ENCODE data around the gene CASK.
"Not testable (repeated sequence)": the region's sequence is repeated elsewhere in the genome, so short reads cannot be mapped to it uniquely, and the experiment has no call there.

CASK gene

DNA sequence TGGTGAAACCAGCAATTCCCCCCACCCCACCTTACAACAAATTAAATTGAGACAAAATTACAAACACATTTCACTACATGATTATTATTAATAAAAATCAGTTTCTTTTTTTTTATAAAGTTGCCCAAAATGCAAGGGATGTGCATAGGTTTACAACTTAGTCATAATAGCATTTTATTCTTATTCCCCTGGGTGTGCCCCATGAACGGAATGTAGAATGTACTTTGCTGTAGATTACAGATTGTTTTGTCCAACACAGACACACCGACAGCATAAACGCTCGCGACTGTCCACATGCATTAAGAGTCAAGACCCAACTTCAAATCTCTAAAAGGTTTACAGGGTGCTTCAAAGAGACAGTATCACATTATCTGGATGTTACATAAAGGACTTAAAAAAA lies 403.9 kb downstream of the CASK start:
- no peak for DNase-seq (ENCODE audit: low read depth)
- TF ChIP-seq CTCF (conservative IDR thresholded peaks at IDR 0.05; ENCODE audit: low read length) = no peak
- H3K4me3 ChIP-seq (ENCODE audit: low read length) = no peak overlapping the region

- no peak overlapping the region for H3K4me3 ChIP-seq (ENCODE audit: low read length)
- DNase-seq (ENCODE audit: low read depth) = no peak
- no peak for TF ChIP-seq CTCF (conservative IDR thresholded peaks at IDR 0.05; ENCODE audit: low read length)
Observed at GRCh38 chrX:41518841-41519220, 404.5 kb downstream of the CASK start.

DNA sequence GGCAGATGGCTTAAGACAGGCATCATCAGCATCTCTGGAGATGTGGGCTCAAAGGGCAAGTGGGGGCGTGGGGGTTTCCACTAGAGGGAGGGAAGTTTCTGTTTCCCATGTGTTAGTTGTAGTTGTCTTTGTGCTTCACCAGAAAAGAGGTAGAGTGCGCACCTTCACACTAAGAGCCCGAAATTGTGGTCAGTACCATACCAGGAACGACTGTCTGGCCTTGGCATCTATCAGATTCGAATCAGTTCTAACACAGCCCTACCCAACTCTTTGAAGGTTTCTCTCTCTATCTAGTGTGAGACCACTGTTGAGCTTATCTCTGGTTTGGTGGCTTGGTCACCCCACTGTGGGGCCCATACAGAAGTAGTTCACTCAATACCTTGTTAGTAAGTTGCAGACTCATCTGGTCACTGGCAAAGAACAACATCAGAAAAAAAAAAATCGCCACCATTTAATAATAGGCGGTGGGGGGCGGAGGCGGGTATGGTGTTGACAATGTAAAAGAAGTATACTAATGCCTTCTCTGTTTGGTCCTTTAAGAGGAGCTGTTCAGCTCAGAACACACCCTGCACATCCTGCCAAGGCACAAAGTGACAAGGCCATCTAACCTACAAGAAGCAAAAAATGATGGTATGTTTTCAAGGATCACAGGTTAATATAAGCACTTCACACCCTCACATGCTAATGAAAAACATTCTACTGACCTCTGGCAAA lies 405.1 kb downstream of the CASK start:
- TF ChIP-seq CTCF (conservative IDR thresholded peaks at IDR 0.05; ENCODE audit: low read length) = no peak
- H3K4me3 ChIP-seq (ENCODE audit: low read length) = no peak overlapping the region
- no peak for DNase-seq (ENCODE audit: low read depth)

GRCh38 chrX:41516999-41517765 lies 406.2 kb downstream of the CASK start:
- no peak for TF ChIP-seq CTCF (conservative IDR thresholded peaks at IDR 0.05; ENCODE audit: low read length)
- DNase-seq (ENCODE audit: low read depth) = no peak
- no peak overlapping the region for H3K4me3 ChIP-seq (ENCODE audit: low read length)

DNA sequence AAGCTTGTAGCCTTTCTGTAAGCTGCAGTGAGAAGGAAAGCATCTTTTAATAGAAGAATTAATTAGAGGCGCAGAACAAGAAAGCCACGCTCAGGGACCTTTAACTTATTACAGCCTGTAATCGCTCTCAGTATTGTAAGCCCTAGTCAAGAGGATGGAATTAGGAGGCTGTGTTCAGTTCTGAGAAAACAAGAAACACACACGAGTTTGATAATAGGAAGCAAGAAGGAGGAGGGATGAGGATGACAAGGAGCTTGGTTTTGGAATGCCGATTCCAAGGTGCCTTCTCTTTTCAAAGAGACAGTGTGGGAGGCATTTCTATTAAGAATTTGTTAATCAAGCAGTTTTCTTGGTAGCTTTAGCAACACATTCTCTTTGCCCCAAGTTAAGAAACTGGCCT lies 406.9 kb downstream of the CASK start:
- H3K4me3 ChIP-seq (ENCODE audit: low read length) = no peak overlapping the region
- TF ChIP-seq CTCF (conservative IDR thresholded peaks at IDR 0.05; ENCODE audit: low read length) = no peak
- DNase-seq (ENCODE audit: low read depth) = no peak

GRCh38 chrX:41515376-41515775 lies 408.0 kb downstream of the CASK start:
- H3K4me3 ChIP-seq (ENCODE audit: low read length) = no peak overlapping the region
- DNase-seq (ENCODE audit: low read depth) = no peak
- no peak for TF ChIP-seq CTCF (conservative IDR thresholded peaks at IDR 0.05; ENCODE audit: low read length)

- no peak for DNase-seq (ENCODE audit: low read depth)
- no peak for TF ChIP-seq CTCF (conservative IDR thresholded peaks at IDR 0.05; ENCODE audit: low read length)
- H3K4me3 ChIP-seq (ENCODE audit: low read length) = no peak overlapping the region
Observed at GRCh38 chrX:41514179-41514578, 409.2 kb downstream of the CASK start.

- not testable (repeated sequence) for H3K4me3 ChIP-seq (ENCODE audit: low read length); DNase-seq (ENCODE audit: low read depth)
Observed at GRCh38 chrX:41512853-41513252, 410.5 kb downstream of the CASK start.
